Activated CD4-positive, alpha-beta T cell treated with anti-CD3 and anti-CD28 coated beads for 48 hours (primary cell): ENCODE data around the gene SLC16A1.
"Not testable (repeated sequence)": the region's sequence is repeated elsewhere in the genome, so short reads cannot be mapped to it uniquely, and the experiment has no call there.

ENCODE experiments used
- DNase-seq: peaks from one replicate; pipeline ENCODE4 v3.0.0-alpha.2; 2020

Gene SLC16A1, protein sequence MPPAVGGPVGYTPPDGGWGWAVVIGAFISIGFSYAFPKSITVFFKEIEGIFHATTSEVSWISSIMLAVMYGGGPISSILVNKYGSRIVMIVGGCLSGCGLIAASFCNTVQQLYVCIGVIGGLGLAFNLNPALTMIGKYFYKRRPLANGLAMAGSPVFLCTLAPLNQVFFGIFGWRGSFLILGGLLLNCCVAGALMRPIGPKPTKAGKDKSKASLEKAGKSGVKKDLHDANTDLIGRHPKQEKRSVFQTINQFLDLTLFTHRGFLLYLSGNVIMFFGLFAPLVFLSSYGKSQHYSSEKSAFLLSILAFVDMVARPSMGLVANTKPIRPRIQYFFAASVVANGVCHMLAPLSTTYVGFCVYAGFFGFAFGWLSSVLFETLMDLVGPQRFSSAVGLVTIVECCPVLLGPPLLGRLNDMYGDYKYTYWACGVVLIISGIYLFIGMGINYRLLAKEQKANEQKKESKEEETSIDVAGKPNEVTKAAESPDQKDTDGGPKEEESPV

DNA sequence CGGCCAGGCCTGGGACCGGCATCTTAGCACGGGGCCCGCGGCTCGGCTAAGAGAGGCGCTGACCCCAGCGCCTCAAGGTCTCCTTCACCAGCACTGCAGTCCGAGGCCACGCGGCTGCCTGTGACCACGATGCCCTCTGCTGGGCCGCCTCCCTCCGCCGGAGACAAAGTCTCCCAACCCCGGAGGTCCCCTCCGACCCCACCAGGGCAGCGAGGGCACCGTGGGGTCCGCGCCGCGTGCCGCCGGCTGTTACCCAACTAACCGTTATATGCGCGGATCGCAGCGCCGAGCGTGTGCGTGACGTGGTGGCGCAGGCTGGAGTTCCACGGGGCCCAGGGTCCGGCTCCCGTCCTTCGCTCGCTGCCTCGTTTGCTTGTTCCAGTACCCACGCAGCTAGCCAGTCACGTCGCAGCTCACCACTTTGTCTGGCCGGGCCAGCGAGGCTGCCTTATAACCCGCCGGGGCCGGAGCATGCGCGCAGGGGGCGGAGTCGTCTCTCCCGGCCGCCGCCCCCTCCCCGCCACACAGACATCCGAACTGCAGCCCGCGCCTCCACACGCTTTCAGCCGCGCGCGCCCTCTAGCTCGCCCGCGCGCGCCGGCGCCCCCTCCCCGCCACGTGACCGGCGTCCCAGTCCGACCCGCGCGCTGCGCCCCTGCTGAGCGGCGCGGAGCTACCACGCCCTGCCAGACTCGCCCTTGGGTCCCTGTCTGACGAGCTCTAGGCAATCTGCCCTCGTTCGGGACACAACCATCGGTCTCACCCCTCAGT is at the start of gene SLC16A1:
Gene SLC16A1, minus strand, starts transcription at position 424 of the 771 bp plus-strand sequence. CDS start 26,888 bp downstream, outside the sequence.
- DNase-seq: peak; percentile 94

DNA sequence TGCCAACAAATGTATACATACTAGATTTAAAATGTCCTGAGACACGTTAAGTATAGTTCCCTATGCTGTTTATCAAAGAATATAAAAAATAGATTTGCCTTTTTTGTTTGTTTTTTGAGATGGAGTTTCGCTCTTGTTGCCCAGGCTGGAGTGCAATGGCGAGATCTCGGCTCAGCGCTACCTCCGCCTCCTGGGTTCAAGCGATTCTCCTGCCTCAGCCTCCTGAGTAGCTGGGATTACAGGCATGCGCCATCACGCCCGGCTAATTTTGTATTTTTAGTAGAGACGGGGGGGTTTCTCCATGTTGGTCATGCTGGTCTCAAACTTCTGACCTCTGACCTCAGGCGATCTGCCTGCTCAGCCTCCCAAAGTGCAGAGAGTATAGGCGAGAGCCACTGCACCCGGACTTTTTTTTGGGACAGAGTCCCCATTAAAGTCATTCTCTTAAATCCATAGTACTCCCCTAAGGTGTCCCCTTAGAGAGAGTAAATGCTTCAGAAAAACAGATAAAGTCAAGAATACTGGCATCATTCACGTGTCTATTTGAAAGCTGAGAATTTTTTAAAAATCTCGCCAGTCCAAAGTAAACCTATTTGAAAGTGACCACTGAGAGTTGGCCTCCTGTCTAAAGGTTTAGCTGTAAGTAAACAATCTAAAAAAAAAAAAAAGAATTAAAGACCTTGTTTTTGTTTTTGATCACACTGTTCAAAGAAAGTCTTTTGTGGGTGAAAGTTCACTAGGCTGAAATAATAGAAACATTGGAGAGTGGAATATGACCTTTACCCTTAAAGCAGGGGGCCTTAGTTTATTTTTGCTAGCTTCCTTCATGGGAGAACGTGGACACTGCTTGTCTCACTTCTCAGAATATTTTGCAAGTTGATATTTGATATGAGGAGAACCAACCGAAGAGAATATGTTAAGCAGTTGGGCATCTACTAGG is 48.0 kb upstream of the SLC16A1 start:
- DNase-seq: no peak

DNA sequence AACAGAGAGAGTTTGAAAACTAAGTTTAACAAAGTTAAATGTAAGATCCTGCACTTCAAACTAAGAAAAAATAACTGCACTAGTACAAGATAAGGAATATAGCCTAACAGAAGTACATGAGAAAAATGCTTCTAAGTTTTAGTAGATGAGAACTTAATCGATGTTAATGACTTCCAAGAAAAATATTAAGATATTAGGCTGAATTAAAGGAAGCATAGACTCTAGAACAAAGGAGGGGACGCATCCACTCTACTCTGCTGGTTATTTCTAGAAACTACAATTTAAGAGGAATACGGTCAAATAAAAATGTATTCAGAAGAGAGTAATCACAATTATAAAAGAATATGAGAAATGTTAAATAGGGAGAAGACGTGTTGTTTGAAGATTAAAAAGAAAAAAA is 46.3 kb upstream of the SLC16A1 start:
- DNase-seq: no peak

DNA sequence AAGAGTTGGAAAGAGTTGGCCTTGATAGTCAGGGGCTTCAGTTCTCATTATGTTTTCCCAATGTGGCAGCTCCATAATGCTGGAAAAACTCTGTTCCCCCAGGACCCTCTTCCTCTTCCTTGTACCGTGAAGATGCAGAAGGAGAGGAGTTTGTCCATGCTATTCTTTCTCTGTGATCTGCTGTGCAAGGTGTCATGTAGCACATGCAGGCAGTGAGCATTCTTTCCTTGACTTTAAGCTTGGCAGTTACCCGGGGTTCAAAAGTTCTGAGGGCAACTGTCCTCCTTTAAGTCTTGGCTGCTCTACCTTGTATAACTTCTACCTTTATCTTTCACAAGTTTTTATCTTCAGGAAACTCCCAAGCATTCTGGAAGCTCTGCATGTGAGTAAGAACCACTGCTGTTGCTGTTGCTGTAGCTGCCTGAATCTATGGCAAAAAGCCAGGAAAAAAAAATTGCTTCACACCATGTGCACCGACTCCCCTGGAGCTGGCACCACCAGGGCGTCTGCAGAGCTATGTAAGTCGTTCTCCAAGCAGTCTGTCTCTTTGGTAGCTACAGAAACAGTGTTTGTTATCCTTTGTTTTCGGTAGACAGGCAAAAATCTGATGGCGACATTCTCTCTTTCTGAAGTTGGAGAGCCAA is 42.7 kb upstream of the SLC16A1 start:
- no peak for DNase-seq

DNA sequence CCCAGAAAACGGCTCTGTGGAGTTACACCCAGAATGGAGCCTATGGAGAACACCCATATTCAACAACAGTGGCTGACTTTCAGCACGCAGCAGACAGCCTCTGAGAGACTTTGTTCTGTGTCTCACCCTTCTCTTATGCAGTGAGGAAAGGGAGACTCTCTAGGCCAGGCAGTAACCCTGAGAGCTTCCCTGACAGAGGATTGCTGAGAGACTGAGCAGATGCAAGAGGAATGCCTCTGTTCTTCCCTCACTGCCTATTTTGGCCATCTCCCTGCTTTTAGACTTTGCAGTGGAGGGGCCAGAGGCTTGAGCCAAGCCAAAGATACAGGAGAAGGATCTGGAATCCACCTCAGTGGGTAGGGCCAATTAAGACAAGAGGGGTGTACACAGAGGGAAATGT is 41.8 kb upstream of the SLC16A1 start:
- no peak for DNase-seq

DNA sequence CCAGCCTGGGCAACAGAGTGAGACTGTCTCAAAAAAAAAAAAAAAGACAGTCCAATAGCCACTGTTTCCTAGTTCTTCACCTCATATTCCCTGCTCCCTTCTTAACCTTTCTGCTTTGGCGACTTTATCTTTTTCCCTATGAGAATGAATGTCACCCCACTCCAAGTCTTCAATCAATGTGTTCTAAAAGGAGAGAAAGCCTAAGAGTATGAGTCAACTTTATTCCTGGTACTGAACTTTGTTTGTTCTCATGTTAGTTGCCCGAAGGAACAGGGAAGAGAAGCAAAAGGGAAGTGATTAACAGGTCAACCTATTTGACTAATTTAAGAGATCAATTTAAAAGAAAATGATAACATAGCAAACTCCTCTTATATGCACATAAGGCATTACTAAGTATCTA is 39.9 kb upstream of the SLC16A1 start:
- DNase-seq: no peak

DNA sequence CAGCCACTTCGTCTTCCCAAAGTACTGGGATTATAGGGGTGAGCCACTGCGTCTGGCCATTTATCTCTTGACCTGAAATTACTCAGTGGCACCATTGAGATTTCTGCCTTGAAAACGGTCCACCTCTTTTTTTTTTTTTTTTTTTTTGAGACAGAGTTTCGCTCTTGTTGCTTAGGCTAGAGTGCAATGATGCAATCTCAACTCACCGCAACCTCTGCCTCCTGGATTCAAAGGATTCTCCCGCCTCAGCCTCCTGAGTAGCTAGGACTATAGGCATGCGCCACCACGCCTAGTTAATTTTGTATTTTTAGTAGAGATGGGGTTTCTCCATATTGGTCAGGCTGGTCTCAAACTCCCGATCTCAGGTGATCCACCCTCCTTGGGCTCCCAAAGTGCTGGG is 39.0 kb upstream of the SLC16A1 start:
- DNase-seq: not testable (repeated sequence)

DNA sequence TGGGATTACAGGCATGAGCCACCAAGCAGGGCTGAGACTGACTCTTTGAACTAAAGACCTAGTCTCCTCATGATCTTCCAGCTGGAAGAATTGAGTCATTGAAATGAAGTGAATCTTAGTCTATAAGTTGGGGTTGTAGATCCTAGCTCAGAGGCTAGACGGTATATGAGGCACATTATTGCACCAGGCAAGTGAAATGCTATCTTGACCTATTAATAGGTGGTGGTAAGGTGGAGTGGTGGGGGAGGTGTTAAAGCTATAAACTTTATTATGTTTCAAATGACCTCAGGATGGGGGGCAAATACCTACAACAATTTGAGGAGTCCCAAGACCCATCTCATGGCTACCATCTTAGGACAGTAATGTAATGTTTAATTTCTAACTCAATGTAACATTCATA is 36.8 kb upstream of the SLC16A1 start:
- no peak for DNase-seq

DNA sequence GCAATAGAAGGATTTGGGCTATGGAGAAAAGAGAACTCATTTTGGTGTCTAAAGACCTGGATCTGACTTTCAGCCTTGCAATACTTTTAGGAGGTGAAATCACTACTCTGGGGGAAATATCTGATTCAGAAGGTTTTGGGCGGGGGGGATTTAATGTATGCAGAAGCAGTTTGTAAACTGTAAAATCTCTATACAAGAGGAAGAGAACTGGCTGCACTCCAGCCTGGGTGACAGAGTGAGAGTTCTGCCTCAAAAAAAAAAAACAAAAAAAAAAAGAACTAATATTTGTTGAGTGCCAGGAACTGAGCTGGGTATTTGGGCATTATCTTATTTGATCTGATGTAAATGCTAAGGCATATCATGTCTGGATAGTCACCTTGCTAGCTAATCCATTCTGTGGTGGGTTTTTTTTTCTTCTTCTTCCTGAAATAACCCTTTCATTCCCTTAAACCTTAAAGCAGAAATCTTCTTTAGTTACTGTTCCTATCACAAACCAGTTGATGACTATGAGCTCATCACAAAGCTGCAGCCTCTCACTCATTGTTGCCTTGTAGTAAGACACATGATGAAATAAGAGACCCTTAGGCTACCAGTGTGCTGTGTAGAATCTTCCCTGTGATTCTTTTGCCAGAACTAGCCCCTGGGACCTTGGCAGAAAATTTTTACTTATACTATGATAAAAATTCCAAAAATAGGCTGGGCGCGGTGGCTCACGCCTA is 35.6 kb upstream of the SLC16A1 start:
- DNase-seq: no peak

DNA sequence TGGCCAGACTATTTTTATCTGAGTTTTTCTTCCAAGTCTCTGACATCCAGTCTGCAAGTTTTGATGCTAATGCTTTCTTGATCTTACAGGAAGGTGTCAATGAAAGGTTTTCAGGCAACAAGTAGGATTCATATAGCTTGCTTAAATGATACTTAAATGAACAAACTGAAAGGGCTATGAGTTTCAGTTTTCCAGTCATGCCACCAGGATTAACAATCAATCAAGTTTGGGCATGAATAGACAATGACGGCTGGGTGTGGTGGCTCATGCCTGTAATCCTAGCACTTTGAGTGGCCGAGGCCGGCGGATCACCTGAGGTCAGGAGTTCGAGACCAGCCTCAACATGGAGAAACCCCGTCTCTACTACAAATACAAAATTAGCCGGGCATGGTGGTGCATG is 34.3 kb upstream of the SLC16A1 start:
- DNase-seq: no peak

DNA sequence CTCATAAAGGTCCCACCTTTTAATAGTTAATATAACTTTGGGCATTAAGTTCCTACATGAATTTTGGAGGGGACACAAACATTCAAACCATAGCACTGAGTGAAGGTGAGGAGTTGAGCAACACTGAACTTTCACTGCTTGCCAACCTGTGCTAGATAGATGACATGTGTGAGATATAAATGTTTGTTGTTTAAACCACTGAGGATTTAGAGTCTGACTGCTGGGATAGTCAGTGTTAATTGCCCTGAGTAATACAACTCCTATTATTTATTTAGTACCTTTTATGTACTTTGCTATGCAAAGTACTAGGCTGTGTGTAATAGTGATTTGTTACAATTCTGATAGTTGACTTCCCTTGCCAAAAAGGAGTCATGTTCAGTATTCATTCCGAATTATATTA is 32.4 kb upstream of the SLC16A1 start:
- no peak for DNase-seq

DNA sequence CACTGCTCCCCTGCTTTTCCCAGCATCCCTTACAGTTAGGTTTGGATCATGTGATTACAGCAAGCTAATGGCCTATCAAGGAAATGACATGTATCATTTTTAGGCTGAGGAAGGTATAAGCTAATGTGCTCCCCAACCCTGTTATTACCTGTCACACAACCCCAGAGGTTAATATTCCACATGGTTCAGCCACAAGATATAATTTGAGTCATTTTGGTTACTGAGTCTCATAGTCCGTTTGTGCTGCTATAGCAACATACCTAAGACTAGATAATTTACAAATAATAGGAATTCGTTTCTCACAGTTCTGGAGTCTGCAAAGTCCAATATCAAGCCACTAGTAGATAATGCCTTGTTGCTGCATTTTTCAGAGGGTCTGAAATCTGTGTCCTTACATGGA is 29.1 kb upstream of the SLC16A1 start:
- DNase-seq: no peak

DNA sequence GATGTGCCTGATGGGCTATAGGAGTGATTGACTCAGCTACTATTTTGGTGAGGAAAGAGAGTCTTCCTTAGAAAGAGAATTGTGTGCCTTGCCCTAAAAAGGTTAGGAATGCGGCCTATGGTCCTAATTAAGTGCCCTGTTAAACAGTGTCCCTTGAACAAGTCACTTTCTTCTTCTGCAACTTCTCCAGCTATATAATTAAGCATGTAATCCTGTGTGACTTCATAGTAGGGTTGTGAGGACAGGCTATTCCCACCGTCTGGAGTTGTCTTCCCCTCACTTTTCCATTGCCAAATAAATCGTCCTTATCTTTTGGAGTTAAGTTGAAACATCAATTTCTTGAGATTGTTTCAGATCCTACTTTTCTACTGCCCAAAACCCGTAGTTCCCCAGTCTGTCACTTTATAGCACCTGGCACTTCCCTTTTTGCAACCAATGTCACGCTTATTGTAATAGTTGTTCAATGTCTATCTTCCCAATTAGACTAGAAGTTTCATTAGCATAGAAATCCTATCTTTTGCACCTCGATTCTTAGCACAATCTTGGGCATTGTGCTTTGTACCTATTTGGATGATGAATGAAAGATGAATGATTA is 27.6 kb upstream of the SLC16A1 start:
- no peak for DNase-seq

DNA sequence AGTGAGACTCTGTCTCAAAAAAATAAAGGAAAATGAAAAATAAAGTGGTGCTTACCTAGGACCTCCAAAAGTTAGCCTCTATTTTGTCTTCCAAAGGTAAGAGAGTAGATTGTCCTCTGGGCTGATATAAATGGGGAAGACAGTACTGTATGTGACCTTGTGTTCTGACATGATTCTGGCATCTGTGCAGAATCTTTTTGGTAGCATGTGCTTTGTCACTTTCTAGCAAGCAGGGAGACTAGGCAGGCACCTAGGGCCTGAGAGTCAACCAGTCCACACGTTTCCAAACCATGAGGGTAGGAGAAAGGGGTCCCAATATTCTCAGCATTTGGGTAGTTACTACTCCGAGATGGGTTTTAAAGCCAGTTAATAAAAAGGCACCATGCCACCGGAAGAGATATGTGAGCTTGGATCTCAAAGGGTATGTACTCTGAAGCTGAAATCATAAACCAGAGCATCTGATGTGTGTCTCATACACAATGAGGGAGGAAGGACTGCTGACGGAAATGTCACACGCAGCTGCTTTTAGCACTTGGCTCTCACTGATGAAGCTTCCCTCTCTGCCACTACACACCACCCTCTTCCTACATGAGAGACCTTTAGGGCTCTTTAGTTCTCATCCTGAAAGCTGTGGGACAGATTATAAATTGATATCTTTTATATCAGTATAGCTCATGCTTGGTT is 27.0 kb upstream of the SLC16A1 start:
- no peak for DNase-seq

DNA sequence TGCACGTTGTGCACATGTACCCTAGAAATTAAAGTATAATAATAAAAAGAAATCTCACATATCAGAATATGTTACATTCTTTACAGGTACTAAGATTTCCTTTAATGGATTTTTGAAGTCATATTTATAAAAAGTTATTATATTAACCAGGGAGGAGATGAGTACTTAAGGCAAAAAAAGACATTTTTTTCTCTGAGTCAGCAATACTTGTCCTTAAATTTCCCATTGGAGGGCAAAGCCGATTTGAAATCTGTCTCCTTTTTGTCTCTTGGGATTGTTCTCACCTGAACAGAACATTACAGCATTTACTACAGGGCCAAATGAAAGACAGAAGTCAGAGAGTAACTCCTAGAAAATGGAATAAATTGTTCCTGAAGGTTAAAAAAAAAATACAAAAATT is 26.3 kb upstream of the SLC16A1 start:
- DNase-seq: no peak

DNA sequence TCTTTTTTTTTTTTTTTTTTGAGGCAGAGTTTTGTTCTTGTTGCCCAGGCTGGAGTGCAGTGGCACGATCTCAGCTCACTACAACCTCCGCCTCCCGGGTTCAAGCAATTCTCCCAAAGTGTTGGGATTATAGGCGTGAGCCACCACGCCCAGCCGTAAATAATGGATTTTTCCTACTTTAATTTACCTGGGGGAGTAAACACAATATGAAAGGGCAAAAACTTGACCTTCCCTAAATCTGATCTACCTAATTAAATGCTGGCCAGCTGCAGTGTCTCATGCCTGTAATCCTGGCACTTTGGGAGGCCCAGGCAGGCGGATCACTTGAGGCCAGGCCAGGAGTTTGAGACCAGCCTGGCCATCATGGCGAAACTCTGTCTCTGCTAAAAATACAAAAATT is 25.8 kb upstream of the SLC16A1 start:
- not testable (repeated sequence) for DNase-seq

DNA sequence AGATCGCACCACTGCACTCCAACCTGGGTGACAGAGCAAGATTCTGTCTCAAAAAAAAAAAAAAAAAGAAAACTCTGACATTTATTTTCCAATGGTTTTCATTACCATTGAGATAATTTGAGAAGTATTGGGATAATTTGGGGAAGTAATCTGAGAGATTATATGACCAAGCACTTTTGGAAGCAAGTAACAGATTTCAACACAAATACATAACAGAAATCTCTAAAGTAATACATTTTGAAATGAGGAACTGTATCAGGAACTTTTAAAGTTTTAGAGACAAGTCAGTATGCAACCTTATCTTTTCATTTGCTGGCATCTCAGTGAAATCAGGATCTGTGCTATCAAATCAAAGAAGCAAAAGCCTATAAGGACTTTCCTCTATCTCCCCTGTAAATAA is 25.4 kb upstream of the SLC16A1 start:
- DNase-seq: no peak

DNA sequence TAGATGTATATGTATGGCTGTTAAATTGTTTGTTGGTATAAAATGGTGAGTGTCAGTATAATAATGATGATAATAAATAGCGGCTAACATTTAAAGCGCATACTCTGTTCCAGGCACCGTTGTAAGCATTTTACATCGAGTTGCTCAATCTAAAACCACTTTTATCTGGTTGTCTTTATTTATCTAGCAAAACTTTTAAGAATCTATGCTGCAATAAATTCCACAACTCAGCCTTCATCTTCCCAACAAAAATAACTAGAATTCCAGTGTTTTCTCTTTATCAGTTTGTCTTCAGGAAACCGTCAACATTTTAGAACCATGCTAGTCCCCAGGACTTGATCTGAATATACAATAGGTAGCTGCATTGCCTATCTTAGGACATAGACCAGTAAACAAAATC is 19.3 kb upstream of the SLC16A1 start:
- DNase-seq: no peak

DNA sequence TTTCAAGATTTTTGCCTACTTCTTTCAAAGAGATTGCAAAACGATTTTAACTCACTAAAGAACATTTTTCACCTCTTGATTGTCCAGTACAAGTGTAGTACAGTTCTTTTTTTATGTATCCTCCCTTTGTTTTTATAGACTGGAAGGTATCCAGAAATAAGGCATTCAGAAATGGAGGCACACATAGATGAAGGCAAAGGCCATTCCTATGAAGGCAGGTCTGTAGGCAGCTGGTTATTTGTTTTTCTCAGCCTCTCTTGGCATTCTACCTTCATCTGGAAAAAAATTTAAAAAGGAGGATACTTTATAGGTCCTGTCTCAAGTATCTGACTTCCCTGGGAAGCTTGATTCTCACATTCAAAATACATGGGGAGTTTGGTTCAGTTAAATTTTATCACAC is 18.6 kb upstream of the SLC16A1 start:
- DNase-seq: no peak

DNA sequence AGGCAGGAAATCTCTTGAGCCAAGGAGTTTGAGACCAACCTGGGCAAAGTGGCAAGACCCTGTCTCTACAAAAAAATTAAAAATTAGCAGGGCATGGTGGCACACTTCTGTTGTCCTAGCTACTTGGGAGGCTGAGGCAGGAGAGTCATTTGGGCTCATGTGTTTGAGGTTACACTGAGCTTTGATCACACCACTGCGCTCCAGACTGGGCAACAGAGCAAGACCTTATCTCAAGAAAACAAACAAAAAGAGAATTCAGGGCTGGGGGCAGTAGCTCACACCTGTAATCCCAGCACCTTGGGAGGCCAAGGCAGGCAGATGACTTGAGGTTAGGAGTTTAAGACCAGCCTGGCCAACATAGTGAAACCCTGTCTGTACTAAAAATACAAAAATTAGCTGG is 17.8 kb upstream of the SLC16A1 start:
- no peak for DNase-seq

DNA sequence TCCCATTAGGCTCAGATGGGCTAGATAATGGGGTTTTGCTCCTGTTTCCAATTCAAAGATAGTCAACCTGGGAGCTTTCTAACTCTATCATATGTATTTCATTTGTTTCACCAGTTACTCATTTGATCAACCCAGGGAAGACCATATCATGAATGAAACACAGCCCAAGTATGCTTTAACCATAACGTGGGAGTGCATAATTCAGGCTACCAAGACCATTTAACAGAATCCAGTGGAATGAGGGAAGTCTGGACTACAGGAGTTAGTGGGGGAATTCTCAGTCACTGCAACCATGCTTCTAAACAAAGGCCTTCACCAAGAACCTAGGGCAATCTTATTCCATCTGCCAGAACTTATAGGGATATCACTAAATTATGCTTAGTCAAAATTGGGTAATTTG is 15.0 kb upstream of the SLC16A1 start:
- DNase-seq: no peak
